NOMO-1 treated with DMSO at 0.1 percent for 48 hours (cell line): ENCODE measurements around the gene ABO.
"Not testable (repeated sequence)": the region's sequence is repeated elsewhere in the genome, so short reads cannot be mapped to it uniquely, and the experiment has no call there.

Experiments used
- DNase-seq: peaks from one replicate; lab custom pipeline; 2025; ENCODE audit not compliant: unreplicated experiment; lab: John Stamatoyannopoulos, UW

ABO gene

DNA sequence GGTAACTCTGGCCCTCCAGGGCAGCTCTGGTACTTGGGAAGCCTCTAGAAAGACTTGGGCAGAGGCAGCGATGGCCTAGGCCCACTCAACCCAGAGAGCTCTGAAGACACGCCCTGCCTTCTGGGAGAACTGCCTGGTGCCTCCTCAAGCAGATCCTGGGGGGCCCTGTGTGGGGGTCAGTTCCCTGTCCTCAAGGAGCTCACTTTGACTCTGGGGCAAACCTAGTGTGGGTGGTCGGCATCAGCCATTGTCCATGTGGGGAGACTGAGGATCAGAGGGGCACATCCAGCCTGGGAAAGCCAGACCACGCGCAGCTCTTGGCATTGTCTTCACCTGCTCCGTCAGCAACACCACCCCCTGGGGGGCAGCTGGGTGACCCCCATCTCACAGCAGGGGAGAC lies 28.0 kb downstream of the ABO start:
- no peak for DNase-seq

DNA sequence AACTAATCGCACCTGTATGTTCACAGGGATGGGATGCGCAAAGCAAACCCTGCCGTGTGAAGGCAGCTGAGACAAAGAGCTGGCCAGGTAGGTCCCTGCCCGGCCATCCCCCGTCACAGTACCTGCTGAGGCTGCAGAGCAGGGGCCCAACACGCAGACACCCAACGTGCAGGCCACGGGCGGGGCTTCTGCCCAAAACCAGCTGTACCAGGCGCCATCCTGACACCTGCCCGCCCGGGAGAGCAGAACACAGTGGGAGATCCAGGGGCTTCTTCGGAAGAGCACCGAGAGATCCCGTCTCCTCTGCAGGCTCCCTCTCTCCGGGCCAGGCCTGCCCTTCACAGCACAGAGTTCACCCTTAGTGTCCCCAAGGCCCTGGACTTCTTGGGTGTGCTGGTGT lies 28.4 kb downstream of the ABO start:
- DNase-seq = no peak

DNA sequence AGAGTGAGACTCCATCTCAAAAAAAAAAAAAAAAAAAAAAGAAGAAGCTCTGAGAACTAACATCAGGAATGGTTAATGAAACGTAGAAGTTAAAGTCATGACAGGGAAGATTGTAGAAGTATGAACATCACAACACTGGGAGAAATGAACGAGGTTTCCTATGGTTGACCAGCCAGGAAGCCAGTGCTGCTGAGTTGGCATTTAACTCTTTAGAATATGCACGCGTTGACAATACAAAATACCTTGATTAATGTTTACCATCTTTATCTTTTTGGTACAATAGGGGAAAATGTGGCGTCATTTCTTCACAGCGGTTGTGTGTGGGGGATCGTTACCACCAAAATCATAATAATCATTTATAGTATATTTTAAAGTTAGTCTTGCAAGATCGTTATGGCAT lies 32.0 kb downstream of the ABO start:
- no peak for DNase-seq

DNA sequence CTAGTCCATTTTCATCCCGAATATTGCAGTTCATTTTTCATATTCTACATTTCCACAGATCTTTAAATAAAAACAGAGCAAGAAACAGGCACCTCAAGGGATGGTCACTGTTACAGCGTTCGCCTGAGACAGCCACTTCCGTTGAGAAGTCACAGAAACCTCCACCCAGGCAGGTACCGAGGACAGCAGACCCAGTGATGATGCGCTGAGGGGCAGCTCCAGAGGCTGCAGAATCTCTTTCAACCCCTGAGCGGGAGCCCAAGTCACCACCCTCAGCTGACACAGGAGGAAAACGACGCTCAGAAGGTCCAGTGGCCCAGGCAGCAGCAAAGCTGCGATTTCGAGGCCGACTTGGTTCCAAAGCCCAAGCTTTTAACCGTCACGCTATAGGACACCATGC lies 32.8 kb downstream of the ABO start:
- DNase-seq = no peak

DNA sequence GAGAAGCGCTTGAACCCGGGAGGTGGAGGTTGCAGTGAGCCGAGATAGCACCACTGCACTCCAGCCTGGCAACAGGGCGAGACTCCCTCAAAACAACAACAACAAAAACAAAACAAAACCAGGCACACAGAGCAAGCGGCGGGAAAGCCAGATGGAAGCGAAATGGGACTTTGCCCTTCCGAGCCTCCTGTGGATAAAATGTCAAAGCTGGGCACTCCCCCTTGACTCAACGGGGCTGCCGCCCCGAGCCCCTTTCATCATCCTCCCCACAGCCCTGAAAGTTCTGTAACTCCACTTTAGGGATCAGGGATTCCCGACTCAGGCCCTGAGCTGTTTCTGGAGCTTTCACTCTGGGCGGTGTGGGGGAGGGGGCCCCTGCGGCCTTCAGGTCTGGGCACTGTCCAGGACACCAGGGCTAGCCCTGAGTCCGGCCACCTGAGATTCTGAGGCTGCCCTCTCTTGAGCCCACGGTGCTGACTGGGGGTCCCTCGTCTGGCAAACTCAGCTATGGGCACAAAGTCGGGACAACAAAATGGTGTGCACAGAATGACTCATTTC lies 35.4 kb downstream of the ABO start:
- DNase-seq = no peak

DNA sequence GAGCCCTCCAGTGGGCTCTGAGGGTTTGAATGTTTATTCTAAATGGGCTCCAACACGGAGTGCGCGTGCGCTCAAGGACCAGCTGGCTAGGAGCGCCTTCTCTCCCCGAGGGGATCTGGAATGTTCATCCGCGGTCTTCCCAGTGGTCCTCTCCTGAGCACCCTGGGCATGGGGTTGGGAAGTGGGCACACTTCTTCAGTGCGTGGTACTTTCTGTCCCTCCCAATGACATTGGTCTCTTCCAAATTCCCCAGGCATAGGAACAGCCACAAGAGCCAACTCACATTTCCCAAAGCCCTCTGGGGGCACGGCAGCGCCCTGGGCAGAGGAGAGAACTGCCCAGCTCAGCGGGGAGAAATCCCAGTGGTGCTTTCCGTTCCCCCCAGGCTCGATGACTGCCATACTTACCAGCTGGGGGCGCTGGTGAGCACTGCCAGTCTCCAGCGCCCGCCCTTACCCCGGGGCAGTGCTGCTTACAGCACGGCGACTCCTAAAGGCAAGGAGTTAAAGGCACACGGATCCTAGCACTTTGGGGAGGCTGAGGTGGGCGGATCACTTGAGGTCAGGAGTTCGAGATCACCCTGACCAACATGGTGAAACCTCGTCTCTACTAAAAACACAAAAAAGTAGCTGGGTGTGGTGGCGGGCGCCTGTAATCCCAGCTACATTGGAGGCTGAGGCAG lies 36.0 kb downstream of the ABO start:
- DNase-seq = peak; percentile 37

DNA sequence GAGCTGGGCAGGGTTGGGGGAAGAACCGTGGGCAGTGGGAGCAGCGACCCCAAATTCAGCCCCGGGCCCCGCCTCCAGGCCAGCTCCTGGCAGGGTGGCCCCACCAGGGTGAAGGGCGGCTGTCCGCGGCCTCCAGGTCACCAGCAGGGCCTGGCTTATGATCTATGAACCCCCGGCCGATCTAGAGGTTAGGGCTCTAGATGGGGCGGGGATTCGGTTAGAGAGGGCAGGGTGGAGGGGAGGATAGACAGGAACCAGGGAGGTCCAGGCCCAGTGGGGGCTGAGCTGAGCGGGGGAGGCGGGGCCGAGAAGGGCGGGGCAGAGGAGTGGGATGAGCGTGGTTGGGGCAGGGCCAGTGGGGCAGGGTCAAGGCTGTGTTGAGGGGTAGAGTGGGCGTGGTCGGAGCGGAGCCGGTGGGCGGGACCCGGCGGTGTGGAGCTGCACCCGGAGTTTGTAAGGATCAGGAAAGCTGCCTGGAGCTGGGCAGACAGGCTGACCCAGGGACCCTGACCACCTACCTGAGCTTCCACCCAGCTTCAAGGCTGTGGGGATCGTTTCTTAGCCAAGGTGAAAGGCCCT lies 36.6 kb downstream of the ABO start:
- DNase-seq = peak; percentile 5

DNA sequence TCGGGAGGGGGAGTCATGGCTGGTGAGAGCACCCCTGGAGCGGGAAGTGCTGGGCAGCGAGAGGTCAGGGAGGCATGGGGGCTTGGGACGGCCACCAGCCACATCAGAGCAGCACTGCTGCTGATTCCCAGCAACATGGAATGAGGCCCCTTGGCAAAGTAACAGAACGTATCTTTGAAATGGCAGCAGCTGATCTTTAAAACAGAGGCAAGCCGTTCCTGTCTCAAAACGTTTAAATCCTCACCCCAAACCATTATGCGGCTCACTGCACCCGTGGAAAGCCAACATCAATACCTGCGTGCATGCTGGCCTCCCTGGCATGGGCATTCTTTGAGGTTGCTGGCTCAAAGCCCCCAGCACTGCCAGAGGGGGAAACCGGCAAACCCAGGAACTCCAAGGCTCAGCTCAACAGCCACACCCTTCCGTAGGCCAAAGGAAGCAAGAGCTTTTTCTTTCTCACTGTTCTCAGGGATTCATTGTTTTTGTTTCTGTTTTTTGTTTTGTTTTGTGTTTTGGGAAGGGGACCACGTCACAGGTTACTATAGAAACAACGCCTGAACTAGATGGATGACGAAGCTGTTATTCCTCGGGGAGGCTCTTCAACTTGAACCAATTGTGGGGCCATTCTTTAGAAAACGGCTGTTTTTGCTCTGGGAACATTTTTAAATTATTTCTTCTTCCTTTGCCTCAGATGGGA lies 37.8 kb downstream of the ABO start:
- DNase-seq = no peak

DNA sequence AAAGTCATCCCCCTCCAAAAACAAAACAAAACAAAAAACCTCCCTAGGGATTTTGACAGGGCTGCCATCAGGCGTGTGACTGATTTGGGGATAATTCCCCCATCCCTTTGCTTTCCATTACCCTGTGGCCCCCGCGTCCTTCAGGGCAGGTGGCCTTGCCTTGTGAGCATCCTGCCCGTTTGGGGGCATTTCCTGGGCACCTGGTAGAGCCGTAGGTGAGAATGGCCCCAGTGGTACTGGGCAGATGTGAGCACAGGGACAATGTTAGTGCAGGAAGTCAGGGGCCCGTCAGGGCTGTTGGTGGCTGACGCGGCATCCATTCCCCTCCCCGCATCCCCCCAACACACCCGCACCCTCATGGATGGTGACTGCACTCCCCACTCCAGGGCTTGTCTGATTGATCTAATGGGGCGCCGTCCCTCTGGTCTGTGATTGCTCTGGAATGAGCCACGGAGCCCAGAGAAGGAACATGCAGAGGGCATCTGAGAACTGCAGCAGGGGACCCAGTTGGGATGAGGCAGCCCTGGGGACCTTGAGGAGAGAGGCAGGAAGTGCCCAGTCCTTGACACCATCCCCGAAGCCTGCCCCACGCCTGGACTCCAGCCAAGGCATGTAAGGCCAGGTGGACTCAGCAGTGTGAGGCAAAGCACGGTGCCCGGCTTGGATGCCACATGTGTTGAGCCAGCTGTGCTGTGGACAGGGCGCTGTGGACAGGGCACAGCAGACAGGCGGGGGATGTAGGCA lies 38.5 kb downstream of the ABO start:
- not testable (repeated sequence) for DNase-seq

DNA sequence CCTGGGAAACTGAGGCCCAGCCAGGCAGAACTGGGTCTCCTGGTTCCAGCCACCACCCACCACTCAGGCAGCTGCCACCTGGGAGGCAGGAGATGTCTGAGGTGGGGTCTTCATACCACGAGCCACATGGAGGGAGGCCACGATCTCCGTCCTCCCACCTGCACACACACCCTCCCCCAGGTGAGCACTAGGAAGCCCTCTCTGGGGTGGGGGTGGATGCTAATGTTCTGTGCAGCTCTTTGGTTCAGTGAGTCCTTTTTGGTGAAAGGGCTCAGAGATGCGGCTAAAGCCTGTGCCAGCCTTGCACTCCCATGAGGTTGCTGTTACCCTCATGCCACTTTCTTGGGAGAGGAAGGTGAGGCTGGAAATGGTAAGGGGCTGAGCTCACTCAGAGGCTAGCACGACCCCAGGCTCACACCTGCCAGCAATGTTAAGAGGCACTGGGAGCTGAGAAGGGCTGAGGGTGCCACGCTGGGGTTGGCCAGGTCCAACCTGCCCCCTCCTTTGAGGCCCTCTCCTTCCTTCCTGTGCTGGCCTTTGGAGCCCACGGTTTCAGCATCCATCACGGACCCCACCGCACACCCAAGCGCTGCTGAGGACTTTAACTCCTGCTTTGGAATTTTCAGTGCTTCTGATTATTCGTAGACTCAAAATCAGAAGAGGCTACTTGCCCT lies 39.3 kb downstream of the ABO start:
- DNase-seq = no peak

DNA sequence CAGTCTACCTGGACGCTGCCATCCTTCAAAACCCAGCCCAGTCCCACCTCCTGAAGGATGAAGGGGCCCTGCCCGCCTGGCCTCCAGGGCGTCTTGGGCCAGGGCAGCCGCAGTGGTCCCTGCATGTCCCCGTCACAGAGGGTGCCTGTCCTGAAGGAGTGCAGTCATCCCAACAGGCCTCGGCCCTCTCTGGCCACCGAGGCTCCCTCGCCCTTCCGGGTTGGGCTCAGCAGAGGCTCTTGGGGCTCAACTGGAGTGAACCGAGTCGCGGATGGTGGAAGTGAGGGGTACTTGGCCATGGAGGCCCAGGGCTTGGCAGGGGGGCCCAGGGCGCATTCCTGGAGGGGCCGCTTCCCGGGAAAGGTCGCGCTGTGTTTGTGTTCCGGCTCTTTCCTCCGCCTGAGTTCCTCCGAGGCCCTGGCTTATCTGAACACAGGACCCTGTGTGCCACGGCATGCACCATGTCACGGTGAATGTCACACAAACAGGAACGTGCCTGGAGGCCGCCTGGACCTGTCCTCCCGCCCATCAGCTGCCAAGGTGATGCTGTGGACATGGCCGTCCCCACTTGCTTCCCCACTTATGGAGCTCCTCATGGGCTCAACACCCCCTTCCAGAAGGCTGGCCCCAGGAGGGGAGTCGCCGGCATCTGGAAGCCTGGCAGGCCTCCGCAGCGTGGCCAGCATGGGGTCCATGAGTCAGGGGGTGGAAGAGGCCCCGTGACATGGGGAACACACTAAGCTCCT lies 40.3 kb downstream of the ABO start:
- DNase-seq = no peak

DNA sequence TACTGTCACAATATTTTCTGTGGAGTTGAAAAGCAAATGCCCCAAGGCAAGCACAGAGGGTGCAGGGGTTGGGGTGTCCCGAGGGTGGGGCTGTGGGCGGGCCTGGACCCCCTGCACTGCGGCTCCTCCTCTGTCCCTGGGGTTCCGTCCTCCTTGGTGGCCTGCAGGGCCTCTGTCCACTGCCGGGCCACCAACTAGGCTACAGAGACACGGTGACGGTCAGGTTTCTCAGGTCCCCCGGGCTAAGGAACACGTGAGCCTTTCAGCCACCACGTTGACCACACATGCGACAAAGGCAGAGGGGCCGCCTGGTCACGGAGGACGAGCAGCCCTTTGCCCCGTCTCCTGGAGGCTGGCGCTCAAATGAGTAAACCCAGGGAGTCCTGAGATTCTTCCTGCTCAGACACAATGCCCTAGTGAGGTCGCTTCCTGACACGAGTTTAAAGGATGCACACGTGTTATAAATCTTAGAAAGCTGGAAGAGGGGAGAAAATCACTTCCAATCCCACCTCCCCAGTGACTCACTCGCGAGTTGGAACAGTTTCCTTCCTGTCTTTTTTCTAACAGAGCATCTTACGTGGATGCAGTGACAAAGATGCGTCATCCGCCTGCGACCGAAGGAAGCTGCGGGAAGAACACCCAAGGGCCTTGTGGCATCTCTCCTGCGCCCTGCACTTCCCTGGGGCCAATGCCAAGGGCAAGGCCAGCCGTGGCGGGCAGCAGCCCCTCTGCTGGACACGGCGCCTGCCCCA lies 41.1 kb downstream of the ABO start:
- DNase-seq = no peak

DNA sequence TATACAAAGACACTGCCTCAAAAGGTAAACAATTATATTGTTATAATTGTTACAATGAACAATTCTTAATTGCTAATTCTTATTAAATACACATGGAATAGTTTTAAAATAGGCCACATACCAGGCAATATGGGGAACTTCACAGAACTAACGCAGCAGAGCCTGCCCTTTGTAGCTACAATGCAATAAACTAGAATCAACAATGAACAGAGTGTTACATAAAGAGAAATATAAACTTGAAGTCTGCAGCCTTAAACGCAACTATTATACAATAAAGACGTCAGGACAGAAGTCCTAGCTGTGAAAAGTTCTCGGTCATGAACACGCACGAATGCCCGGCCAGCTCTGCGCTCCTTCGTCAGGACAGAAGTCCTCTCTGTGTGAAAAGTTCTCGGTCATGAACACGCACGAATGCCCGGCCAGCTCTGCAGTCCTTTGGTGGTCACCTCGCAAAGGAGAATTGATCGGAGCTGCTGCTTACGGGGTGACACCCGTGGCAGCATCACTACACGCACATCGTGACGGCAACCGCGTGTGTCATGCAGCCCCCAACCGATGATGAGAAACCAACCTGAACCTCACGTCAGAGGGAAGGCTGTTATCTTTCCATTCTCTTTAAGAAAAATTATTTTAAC lies 43.0 kb downstream of the ABO start:
- not testable (repeated sequence) for DNase-seq

DNA sequence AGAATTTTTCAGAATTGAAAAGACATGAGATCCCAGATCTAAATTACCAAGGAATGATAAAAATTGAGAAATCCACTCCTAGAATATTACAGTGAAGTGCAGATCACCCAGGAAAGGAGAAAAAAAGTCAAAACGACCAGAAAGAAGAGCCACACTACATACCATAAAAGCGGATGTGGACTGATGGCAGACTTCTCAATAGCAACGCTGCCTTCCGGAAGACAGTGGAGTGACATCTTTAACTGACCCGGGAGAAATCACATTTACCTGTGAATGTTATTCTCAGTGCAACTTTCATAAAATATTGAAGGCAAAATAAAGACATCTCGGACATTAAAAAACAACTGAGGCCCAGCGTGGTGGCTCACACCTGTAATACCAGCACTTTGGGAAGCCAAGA lies 44.5 kb downstream of the ABO start:
- not testable (repeated sequence) for DNase-seq

DNA sequence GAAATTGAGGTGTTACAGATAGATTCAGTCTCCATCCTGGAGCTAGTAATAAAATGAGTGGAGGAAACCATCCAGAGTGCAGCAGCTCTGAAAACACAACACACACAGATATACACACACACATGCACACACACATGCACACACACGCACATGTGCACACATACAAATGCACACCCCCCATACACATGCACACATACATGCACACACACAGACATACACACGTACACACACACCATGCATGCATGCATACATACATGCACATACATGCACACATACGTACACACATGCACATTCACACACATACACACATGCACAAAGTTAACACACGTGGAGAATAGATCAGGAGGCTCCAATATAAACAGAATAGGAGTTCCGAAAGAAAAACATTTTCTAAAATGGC lies 44.9 kb downstream of the ABO start:
- DNase-seq = no peak

DNA sequence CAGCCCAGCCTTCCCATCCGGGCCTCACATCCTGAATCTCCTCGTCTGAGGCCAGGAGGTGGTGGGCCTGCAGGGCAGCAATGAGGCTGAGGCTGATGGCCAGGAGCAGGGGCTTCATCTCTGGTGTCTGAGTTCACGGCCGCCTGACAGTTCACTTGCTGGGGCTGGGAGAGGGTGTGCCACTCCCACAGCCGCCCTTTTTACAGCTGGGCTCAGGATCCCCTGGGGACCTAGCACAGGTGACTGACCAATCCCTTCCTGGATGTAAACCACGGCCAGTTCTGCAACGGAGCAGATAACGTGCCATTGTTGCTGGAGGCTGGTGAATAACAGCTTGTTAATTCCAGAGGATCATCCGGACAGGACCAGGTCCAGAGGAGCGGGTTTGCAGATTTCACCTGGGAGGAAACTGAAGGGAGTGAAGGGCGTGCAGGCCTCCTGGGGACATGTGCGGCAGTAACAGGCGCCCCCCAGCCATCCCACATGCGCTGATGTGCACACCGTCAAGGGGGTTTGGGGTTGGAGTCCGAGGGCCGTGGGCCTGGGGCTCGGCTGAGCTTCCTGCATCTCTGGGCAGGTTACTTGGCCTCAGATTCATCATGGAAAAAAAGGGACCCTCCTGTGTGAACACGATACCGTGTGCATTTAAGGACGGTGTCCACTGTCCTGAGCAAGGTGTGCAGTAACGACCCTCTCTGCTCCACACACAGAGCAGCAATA lies 46.4 kb downstream of the ABO start:
- not testable (repeated sequence) for DNase-seq

DNA sequence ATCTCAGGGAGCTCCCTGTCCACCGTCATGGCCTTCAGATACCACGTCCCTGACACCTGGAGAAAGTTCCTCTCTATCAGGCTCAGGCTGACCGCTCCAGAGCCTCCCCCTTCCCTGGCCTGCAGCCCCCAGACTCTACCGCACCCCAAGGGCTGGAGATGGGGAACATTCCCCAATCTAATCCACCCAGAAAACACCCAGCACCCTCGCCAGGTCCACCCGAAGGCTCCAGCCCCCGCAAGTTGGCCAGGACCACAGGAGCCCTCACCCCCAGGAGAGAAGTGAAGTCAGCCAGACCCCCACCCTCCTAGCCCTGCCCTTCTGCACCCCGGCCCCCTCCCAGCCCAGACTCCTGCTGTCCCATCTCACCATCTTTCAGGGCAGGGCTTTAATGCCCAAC lies 47.0 kb downstream of the ABO start:
- not testable (repeated sequence) for DNase-seq

DNA sequence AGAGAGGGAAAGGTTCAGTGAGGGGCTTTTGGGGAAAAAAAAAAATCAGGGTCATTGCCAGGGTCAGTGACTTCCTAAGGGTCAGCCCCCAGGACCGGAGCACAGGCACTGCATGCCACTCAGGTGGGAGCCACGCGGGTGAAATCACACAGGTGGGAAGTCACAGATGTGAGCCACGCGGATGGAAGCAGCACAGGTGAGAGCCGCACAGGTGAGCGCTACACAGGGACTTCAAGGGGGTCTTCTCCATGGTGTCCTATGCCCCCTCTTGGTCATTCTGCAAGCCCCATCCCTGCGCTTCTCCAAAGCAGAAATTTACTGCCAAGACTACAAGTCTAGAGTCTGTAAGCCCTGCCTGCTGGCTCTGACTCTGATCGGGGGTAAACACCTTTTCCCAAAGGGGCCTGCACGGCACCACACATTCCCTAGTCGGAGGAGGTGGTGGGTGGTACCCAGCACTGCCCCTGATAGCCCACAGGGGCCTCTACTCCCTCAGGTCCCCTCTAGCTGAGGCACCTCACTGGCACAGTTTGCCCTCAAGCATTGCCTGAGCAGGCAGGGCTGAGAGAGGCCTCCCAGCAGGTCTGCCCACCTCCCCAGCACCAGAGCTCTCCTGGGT lies 47.6 kb downstream of the ABO start:
- DNase-seq = no peak
